Measurements from ENCODE around the gene GPATCH8.
"Not testable (repeated sequence)": the region's sequence is repeated elsewhere in the genome, so short reads cannot be mapped to it uniquely, and the experiment has no call there.

GPATCH8 gene

DNA sequence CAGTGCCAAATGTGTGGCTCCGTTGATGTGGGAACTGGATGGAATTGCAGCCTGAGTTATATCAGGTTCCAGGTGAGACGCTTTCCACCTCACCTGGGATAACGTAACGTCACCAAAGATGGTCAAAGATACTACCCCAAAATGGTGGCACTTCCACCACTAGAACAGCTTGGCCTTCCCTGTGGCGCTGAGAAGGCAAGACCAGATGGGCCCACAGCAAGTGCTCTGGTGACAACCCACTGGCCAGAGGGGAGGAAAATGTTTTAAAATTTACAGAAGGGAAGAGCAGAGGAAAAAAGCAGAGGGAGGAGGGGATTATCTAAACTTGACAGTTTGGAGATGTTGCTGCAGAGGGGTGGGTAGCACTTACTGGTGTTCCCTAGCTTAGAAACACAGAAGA lies 106.3 kb downstream of the GPATCH8 start:
- no peak for DNase-seq

GRCh38 chr17:44394833-44395232 lies 108.4 kb downstream of the GPATCH8 start:
- no peak for DNase-seq

- DNase-seq, result not testable (repeated sequence)
Observed at GRCh38 chr17:44394112-44394511, 109.1 kb downstream of the GPATCH8 start.

DNA sequence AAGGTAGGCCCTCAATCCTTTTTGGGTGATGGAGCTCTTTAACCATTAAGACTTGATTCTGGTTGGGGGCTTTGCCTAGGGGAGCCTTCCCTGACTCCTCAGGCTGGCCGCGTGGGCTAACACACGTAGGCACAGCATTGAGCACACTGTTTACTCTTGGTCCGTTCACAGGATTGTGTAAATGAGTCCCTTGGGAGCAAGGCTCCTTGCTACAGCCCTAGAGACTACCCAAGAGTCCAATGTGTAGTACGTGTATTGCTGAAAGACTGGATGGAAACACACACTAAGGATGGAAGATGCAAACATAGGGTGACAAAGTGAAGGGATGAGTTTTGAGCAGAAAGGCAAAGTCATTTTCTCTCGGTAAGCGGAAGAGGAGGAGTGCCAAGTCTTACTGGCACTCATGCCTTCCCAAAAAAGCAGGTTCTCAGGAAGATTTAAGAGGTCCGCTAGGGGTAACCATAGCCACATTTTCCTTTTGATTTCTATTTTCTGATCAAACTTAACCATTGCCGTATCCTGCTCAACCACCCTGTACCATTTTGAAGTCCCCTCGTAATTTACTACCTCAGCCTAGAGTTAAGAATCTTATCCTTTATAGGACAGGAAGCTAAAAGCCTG lies 112.8 kb downstream of the GPATCH8 start:
- DNase-seq, result no peak

- no peak for DNase-seq
Observed at GRCh38 chr17:44389723-44390202, 113.4 kb downstream of the GPATCH8 start.

- DNase-seq, result no peak
Observed at GRCh38 chr17:44389281-44389680, 113.9 kb downstream of the GPATCH8 start, which contains the start of gene ITGA2B. Gene ITGA2B, minus strand, starts transcription at chr17:44389649. Its CDS starts 176 bp downstream, at chr17:44389473.

GRCh38 chr17:44387804-44388203 lies 115.4 kb downstream of the GPATCH8 start:
- DNase-seq, result no peak

DNA sequence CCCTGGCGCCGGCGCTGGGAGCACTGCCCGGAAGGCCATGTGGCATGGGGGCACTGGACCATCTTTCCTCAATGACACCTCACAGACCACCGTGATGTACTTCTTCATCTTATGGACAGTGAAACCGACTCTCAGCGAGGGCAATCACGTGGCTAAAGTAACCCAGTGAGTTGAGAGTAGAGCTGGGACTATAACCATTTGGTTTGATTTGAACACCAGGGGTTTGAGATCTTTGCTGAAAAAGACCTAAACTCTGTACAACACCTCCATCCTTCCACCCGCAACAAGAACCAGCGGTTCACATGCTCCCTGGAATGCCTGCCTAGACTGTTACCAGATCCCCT lies 117.1 kb downstream of the GPATCH8 start:
- DNase-seq, result no peak

DNA sequence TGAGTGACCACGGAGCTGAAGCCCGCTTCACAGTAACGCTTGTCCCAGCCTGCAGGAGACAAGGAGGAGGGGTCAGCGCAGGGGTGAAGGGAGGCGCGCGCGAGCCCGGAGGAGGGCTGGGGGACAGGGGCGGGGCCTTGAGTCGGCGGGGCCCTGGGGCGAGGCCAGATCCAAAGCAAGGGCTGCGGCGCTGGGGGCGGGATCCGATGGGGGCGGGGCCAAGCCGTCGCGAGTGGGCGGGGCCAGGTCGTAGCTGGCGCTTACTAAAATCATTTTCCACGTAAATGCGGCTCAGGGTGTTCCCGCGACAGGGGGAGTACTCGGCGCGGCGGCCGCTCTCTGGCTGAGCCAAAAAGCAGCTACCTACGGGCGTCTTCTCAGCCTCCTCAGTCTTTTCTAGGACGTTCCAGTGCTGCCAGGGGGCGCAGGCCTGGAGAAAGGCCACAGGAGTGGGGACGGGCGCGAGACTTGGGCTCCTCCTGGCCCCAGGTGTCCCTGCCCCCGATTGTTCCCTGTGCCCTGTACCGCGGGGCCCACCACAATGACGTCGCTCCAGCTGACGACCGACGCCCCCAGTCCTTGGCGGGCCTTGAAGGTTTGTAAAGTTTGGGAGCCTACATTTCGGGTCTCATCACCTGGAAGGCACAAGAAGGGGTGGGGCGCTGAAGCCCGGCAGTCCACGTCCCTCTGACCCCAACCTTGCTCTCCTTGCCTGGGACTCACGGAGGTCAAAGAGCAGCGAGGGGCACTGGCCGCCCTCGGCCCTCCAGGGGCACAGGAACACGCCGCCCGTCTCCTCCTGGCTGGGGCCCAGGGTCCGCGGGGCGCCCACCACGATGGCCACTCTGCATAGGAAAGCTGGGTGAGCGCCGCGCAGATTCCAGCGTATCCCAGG lies 117.7 kb downstream of the GPATCH8 start:
- peak; percentile 35 for DNase-seq

DNA sequence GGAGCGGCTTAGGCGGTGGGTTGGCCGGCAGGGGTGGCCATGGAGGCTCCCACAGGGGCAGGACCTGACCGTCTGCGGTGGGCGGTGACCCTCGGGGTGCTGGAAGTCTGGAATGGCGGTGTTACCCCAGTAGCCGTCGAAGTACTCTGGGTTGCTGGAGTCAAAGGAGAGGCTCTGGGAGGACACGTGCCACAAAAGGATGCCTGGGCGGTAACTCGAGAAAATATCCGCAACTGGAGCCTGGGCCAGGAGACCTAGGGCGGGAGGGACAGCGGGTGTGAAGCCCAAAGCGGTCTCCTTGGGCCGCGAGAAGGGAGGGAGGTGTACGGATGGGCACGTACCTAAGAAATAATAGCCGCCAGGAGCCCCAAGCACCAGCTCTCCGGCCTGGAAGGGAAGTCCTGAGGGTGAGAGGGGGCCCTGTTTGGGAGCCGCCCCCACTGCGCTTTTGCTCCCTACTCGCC lies 118.4 kb downstream of the GPATCH8 start:
- DNase-seq, result no peak

GRCh38 chr17:44384281-44384822 lies 118.9 kb downstream of the GPATCH8 start:
- no peak for DNase-seq

DNA sequence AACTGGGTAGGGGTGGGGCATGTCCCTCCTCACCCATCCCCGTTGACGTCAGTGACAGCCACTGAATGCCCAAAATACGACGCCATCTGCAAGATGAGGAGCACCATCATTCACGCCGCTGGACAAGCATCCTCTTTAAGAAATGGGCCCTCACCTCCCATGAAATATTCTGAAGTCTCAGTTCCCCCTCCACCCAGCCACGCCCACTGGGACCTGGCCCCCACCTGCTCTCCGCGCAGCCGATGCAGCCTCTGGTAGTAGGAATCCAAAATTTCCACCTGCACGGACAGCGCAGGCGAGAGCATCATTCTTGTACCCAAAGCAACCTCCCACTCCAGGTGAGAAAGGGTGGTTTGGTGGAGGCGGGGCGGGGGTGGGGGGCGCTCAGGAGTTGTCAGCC lies 119.3 kb downstream of the GPATCH8 start:
- DNase-seq, result no peak

GRCh38 chr17:44383363-44383762 lies 119.8 kb downstream of the GPATCH8 start:
- no peak for DNase-seq

DNA sequence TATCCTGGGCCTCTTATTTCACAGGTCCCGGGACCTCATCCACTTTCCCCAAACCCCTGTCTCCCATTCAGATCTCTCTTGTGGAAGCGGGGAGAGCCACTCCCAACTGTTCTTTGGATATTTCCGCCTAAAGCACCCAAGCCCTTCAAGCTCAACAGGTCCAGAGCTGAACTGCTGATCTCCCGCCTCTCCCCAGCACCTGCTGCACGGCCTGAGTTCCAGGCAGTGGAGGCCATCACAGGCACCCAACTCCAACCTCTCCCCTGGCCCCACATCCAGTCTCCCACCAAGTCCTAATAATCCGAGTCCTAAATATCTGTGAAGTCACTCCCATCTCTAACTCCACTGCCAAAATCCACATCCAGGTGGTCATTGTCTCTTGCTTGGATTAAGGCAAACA lies 120.3 kb downstream of the GPATCH8 start:
- DNase-seq, result no peak

GRCh38 chr17:44381810-44382305 lies 121.3 kb downstream of the GPATCH8 start:
- no peak for DNase-seq

DNA sequence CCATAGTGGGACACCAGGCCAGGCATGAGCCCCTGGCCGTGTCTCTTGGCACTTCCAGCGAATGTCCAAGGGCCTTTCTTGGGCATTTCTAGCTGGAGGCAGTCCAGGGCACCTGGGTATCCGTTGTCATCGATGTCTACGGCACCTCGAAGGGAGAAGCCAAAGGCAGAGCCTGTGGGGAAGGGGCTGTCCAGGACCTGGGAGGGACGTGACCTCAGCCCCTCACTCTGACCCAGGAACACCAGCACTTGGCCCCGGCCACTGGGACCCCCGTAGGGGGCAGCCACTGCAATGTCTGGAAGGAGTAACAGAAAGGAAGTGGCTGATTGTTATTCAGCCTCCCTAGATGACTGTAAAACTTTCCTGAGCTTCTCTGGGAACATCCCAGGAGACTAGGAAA lies 122.4 kb downstream of the GPATCH8 start:
- DNase-seq, result no peak

DNA sequence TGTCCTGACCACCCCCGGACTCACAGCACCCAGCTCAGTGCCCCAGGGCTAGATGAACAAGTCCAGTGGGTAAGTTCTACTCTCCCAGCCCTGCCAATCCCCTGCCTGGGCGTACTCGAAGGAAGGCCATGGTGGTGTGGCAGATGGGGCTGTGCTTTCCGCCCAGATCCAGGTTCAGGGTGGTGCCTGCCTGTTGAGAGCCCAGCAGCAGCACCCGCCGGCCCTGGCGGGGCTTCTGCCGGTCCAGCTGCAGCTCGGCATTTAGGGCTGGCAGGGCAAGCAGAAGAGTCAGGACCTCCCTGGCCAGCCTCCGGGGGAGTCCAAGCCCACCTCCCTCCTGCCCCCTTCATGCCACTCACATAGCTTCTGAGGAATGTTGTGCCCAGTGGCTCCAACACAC lies 123.3 kb downstream of the GPATCH8 start:
- DNase-seq, result no peak

GRCh38 chr17:44378171-44378705 lies 125.0 kb downstream of the GPATCH8 start:
- DNase-seq, result no peak

GRCh38 chr17:44376779-44377178 lies 126.4 kb downstream of the GPATCH8 start:
- DNase-seq, result no peak

DNA sequence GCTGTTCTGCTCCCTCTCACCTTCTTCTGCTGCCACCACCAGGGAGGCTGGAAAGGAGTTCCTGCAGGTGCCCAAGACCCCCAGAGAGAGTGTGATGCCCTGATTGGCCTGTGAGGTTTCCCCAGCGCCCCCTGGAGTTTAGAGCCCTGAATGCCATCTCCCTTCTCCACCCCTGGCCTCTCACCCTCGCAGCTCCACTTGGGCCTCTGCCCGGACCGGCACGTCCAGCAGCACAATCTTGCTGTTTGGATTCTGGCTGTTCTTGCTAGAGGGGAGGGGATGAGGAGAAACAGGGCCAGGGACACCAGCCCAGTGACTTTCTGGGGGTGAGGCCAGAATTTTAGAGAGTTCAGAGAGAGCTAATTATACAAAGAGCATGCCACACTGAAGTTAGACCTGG lies 127.1 kb downstream of the GPATCH8 start:
- DNase-seq, result no peak

DNA sequence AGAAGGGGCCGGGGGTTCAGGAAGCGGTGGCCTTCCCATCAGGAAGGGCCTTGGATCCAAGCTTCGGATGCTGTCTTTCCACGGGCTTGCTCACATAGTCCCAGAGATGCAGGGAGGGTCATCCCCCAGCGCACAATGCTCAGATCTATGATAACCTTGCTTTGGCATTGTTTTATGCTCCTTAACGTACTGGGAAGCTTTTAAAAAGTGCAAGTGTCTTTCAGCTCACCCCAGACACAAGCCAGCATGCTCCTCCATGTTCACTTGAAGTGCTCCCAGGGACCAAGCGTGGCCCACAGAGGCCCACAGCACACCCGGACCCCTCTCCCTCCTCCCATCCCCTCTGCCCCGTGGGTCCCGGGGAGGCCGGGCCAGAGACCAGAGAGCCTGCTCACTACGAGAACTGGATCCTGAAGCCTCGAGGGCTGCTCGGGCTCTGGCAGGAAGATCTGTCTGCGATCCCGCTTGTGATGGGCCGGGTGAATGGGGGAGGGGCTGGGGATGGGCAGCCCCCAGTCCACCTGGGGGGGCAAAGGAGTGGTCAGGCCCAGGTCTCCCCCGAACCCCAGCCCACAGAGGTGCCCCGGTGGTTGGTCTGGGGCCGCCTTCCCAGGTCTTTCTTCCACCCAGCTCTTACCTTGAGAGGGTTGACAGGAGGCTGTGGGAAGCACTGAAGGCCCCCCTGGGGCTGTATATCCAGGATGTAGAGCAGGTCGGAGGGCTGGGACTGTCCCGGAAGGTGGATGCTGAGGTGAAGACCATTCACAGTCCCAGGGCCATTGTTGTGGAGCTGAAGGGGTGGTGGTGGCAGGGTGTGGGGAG lies 127.8 kb downstream of the GPATCH8 start:
- no peak for DNase-seq
